Measurements from ENCODE around the gene KLK10.

Gene KLK10

GRCh38 chr19:51016798-51017683, 2.5 kb downstream of the KLK10 start:
- Mint-ChIP-seq H3K9me3 (no peaks in the 10 kb centered on the region), H3K4me3 (no peak overlapping the region), H3K27ac (no peak overlapping the region), H3K4me1 (ENCODE audit: low read depth) (peaks cover 13% of the 10 kb centered on the region), H3K36me3 (ENCODE audit: low read depth) (peaks cover 1% of the 10 kb centered on the region), H3K27me3 (ENCODE audit: low read depth) (peaks cover 60% of the 10 kb centered on the region)

- Mint-ChIP-seq H3K27me3 (ENCODE audit: low read depth) (peaks cover 58% of the 10 kb centered on the region), H3K4me1 (ENCODE audit: low read depth) (peaks cover 13% of the 10 kb centered on the region), H3K9me3 (no peaks in the 10 kb centered on the region), H3K27ac (no peak overlapping the region), H3K36me3 (ENCODE audit: low read depth) (peaks cover 1% of the 10 kb centered on the region), H3K4me3 (no peak overlapping the region)
Measured at GRCh38 chr19:51015691-51016267, 3.7 kb downstream of the KLK10 start.

- Mint-ChIP-seq H3K4me3 (no peak overlapping the region), H3K4me1 (ENCODE audit: low read depth) (peaks cover 9% of the 10 kb centered on the region), H3K27me3 (ENCODE audit: low read depth) (peaks cover 54% of the 10 kb centered on the region), H3K36me3 (ENCODE audit: low read depth) (peaks cover 1% of the 10 kb centered on the region), H3K9me3 (no peaks in the 10 kb centered on the region), H3K27ac (no peak overlapping the region)
Measured at GRCh38 chr19:51014242-51014641, 5.3 kb downstream of the KLK10 start.

GRCh38 chr19:51012661-51013190, 6.8 kb downstream of the KLK10 start:
- Mint-ChIP-seq H3K27me3 (ENCODE audit: low read depth) (peaks cover 43% of the 10 kb centered on the region), H3K27ac (no peak overlapping the region), H3K4me3 (no peak overlapping the region), H3K9me3 (no peaks in the 10 kb centered on the region), H3K4me1 (ENCODE audit: low read depth) (peaks cover 5% of the 10 kb centered on the region), H3K36me3 (ENCODE audit: low read depth) (no peaks in the 10 kb centered on the region)

GRCh38 chr19:51010066-51010795, 9.3 kb downstream of the KLK10 start:
- no peak overlapping the region for H3K4me3 Mint-ChIP-seq
- peaks cover 21% of the 10 kb centered on the region for H3K27me3 Mint-ChIP-seq (ENCODE audit: low read depth)
- H3K36me3 Mint-ChIP-seq (ENCODE audit: low read depth) = no peaks in the 10 kb centered on the region
- peaks cover 5% of the 10 kb centered on the region for H3K4me1 Mint-ChIP-seq (ENCODE audit: low read depth)
- H3K27ac Mint-ChIP-seq = no peak overlapping the region
- H3K9me3 Mint-ChIP-seq = no peaks in the 10 kb centered on the region

- H3K36me3 Mint-ChIP-seq (ENCODE audit: low read depth) = no peaks in the 10 kb centered on the region
- no peaks in the 10 kb centered on the region for H3K9me3 Mint-ChIP-seq
- no peak overlapping the region for H3K4me3 Mint-ChIP-seq
- peaks cover 1% of the 10 kb centered on the region for H3K4me1 Mint-ChIP-seq (ENCODE audit: low read depth)
- peaks cover 12% of the 10 kb centered on the region for H3K27me3 Mint-ChIP-seq (ENCODE audit: low read depth)
- no peak overlapping the region for H3K27ac Mint-ChIP-seq
Measured at GRCh38 chr19:51009061-51009891, 10.2 kb downstream of the KLK10 start.

DNA sequence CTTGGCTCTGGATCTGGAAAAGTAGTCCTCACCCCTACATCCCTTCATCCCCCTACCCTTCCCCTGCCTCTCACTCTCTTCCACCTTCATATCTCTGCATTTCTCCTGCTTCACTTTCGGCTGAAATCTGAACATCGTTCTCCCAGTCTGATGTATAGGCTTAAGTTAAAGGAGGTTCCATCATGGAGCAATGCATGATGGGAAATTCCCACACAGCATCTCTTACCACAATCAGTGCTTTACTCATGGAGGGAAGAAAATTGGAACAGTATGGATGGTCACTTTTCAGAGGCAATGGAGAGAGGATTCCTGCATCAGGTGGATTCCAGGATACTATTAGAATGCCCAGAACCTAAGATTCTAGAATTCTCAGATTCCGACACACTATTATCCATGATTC, 12.0 kb downstream of the KLK10 start:
- H3K4me1 Mint-ChIP-seq (ENCODE audit: low read depth) = no peaks in the 10 kb centered on the region
- no peaks in the 10 kb centered on the region for H3K36me3 Mint-ChIP-seq (ENCODE audit: low read depth)
- H3K27ac Mint-ChIP-seq = no peak overlapping the region
- H3K27me3 Mint-ChIP-seq (ENCODE audit: low read depth) = peaks cover 8% of the 10 kb centered on the region
- no peaks in the 10 kb centered on the region for H3K9me3 Mint-ChIP-seq
- H3K4me3 Mint-ChIP-seq = no peak overlapping the region

DNA sequence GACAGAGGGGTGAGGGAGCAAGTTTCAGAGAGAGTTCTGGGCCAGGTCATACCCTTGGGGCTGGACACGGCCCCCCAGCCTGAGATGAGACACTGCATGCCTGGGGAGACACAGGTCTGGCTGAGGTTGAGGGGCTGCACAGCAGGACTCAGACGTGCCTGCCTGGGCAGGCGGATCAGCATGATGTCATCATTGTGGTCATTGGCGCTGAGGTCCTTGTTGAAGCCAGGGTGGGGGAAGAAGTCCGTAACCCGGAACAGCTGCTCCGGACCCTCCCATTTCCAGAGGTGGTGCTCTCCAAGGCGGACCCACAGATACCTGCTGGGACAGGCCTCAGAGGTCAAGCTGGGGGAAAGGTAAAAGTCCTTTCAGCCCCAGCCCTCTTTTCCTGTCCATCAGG, 13.1 kb downstream of the KLK10 start:
- Mint-ChIP-seq H3K27me3 (ENCODE audit: low read depth) (peaks cover 8% of the 10 kb centered on the region), H3K4me3 (no peak overlapping the region), H3K4me1 (ENCODE audit: low read depth) (no peaks in the 10 kb centered on the region), H3K27ac (no peak overlapping the region), H3K36me3 (ENCODE audit: low read depth) (no peaks in the 10 kb centered on the region), H3K9me3 (no peaks in the 10 kb centered on the region)

GRCh38 chr19:51005248-51005647, 14.3 kb downstream of the KLK10 start:
- no peaks in the 10 kb centered on the region for H3K36me3 Mint-ChIP-seq (ENCODE audit: low read depth)
- no peaks in the 10 kb centered on the region for H3K4me1 Mint-ChIP-seq (ENCODE audit: low read depth)
- no peaks in the 10 kb centered on the region for H3K9me3 Mint-ChIP-seq
- no peak overlapping the region for H3K27ac Mint-ChIP-seq
- no peak overlapping the region for H3K4me3 Mint-ChIP-seq
- H3K27me3 Mint-ChIP-seq (ENCODE audit: low read depth) = peaks cover 3% of the 10 kb centered on the region

- H3K9me3 Mint-ChIP-seq = no peaks in the 10 kb centered on the region
- H3K4me1 Mint-ChIP-seq (ENCODE audit: low read depth) = no peaks in the 10 kb centered on the region
- H3K27me3 Mint-ChIP-seq (ENCODE audit: low read depth) = peaks cover 3% of the 10 kb centered on the region
- no peak overlapping the region for H3K4me3 Mint-ChIP-seq
- H3K27ac Mint-ChIP-seq = no peak overlapping the region
- H3K36me3 Mint-ChIP-seq (ENCODE audit: low read depth) = no peaks in the 10 kb centered on the region
Measured at GRCh38 chr19:51003316-51003715, 16.2 kb downstream of the KLK10 start.

DNA sequence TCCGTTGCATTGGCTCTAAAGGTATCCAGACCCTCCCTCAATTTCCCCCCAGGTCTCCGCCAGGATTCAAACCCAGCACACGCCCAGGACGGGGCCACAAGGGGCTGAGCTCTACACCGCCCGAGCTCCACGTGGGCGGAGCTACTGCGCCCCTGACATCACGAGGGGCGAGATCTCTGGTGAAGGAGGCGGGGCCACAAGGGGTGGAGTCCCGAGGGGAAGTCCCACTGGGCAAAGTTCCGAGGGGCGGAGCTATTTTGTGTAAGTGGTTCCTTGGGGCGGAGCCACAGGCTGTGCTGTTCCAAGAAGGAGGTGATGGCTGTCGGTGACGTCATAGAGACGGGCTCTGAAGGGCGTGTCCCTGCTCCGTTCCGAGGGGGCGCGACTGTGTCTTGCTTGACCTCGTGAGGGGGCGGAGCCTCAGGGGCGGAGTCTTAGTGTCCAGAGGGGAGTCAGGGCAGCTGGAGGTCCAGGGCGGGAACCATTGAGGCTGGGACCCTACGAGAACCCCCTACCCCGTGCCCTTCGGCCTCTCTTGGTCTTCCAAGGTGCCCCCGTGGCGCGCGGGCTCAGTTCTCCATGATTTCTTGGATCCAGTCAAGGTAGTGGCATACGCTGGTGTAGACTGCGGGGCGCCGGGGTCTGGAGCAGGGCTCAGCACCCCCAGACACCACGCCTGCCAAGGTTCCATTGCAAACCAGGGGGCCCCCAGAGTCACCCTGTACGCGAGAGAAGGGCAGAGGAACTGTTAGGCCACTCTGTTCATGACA, 16.8 kb downstream of the KLK10 start:
- no peak overlapping the region for H3K4me3 Mint-ChIP-seq
- H3K9me3 Mint-ChIP-seq = no peaks in the 10 kb centered on the region
- H3K4me1 Mint-ChIP-seq (ENCODE audit: low read depth) = no peaks in the 10 kb centered on the region
- H3K36me3 Mint-ChIP-seq (ENCODE audit: low read depth) = no peaks in the 10 kb centered on the region
- peaks cover 3% of the 10 kb centered on the region for H3K27me3 Mint-ChIP-seq (ENCODE audit: low read depth)
- no peak overlapping the region for H3K27ac Mint-ChIP-seq

GRCh38 chr19:51002089-51002532, 17.4 kb downstream of the KLK10 start:
- no peaks in the 10 kb centered on the region for H3K36me3 Mint-ChIP-seq (ENCODE audit: low read depth)
- H3K27me3 Mint-ChIP-seq (ENCODE audit: low read depth) = peaks cover 3% of the 10 kb centered on the region
- no peaks in the 10 kb centered on the region for H3K9me3 Mint-ChIP-seq
- no peak overlapping the region for H3K4me3 Mint-ChIP-seq
- H3K27ac Mint-ChIP-seq = no peak overlapping the region
- H3K4me1 Mint-ChIP-seq (ENCODE audit: low read depth) = no peaks in the 10 kb centered on the region

DNA sequence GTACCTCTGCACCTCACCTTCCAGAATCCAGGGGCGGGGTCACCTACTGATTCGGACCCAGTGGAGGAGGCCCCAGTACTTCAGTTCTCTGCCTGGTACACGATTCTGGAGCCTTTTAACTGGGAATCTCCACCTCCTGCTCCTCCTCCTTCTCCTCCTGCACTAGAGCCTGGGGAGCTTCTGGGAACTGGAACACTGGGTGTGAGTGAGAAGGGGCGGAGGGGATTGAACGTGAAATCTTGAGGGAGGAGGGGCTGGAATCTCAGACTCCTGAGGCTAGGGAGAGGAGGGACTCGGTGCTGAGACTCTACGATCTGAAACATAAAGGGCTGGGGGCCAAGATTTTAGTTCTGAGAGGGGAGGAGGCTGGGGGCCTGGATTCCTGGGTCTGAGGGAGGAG, 18.0 kb downstream of the KLK10 start, which contains the start of gene KLK8:
TSS of gene KLK8 (minus strand) at position 90 of the 400 bp plus-strand sequence. CDS start 437 bp downstream, outside the sequence.
- no peaks in the 10 kb centered on the region for H3K36me3 Mint-ChIP-seq (ENCODE audit: low read depth)
- H3K27me3 Mint-ChIP-seq (ENCODE audit: low read depth) = peaks cover 3% of the 10 kb centered on the region
- no peak within 1 kb of the TSS for H3K4me3 Mint-ChIP-seq
- no peaks in the 10 kb centered on the region for H3K4me1 Mint-ChIP-seq (ENCODE audit: low read depth)
- no peaks in the 10 kb centered on the region for H3K9me3 Mint-ChIP-seq
- no peak within 1 kb of the TSS for H3K27ac Mint-ChIP-seq
